GM19463 (cell line): Measurements from ENCODE around the gene RIPOR1.

Source experiments
- ATAC-seq: cut with Tn5 transposase; IDR thresholded peaks from one replicate; pipeline ENCODE4 v1.9.1; 2021; ENCODE audit warnings: mild to moderate bottlenecking, moderate library complexity; ENCODE audit not compliant: unreplicated experiment

RIPOR1 gene

GRCh38 chr16:67594956-67595355 lies 66.3 kb downstream of the RIPOR1 start:
- no peak for ATAC-seq
